SW480 (cell line): ENCODE data around the gene P2RY14.
"Not testable (repeated sequence)": the region's sequence is repeated elsewhere in the genome, so short reads cannot be mapped to it uniquely, and the experiment has no call there.

ENCODE experiments used
- DNase-seq: peaks from one replicate; pipeline ENCODE4 v3.0.0-alpha.2; 2016; ENCODE audit warnings: low spot score

Gene P2RY14

DNA sequence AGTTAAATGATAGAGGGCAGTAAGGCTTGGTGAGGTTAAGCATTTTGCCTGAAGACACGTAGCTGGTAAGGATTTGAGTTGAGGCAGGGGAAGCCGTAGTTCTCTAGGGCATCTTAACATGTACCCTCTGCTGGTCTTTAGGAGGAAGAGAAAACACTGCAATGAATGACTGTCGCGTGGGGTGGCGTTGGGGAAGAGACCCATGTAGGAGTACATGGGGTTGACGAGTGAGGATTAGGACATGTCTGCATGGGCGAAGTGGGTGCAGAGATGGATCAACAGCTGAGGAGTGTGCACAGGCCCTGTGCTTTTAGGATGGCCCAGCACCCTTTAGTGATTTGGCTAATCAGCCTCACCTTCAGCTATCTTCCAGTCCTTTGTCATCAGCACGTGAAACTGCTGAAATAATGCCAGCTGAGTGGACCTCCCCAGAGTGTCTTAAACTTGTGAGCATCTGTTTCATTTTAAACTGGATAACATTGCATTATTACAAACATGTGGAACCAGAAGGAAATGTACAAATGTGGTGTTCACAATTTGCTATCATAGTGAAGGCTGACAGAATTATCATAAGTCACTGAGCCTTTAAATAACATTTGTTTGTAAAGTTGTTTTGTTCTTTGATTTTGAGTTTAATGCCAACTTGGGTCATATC, 15.3 kb downstream of the P2RY14 start:
- no peak for DNase-seq

DNA sequence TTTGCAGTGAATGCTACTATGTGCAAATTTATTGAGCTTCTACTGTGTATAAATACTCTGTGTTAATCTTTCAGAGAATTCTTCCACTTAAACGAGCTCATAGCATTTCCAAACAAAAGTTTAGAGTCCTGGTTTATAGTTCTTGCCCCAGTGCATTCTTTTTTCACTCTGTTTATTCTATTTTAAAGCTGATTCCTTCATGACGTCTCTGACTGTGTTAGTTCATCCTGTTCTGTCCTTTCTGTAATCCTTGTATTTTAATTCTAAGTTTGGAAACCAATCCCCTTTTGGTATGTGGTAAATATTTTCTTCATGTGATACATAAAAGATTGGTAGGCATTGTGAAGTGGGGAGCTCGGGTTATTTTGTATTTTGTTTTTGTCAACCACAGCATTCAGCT, 18.7 kb downstream of the P2RY14 start:
- DNase-seq: no peak

DNA sequence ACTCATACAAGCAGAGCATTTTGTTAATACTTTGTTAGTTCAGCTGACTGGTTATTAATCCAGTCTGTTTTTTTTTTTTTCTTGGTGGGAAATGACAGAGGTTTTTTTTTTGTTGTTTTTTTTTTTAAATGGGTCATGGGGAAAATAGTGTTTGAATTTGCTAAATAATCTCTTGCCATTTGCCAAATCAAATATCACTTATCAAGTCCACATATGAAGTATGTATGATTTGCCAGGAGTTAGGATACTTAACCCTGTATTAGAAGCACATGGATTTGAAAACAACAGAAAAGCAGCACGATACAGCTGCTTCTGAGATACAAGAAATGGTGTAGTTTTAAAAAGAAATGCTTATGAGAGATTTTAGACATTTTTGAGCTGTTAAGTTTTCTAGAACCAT, 21.6 kb downstream of the P2RY14 start:
- DNase-seq: no peak

- no peak for DNase-seq
Measured at GRCh38 chr3:151248772-151249337, 29.5 kb downstream of the P2RY14 start.

- DNase-seq: not testable (repeated sequence)
Measured at GRCh38 chr3:151242006-151242405, 36.3 kb downstream of the P2RY14 start.

DNA sequence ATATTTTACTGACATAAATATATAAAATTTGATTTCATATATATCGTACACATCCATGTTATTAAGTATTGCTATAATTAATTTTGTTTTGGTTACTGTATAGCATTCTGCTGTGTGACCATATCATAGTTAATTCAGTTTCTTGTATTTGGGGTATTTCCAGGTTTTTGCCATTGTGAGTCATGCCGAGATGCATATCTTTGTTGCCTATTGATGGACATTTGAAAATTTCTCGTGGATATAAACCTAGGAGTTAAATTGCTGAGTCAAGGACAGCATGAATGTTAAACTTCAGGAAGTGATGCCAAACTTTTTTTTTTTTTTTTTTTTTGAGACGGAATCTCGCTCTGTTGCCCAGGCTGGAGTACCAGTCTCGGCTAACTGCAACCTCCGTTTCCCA, 41.6 kb downstream of the P2RY14 start:
- DNase-seq: no peak

DNA sequence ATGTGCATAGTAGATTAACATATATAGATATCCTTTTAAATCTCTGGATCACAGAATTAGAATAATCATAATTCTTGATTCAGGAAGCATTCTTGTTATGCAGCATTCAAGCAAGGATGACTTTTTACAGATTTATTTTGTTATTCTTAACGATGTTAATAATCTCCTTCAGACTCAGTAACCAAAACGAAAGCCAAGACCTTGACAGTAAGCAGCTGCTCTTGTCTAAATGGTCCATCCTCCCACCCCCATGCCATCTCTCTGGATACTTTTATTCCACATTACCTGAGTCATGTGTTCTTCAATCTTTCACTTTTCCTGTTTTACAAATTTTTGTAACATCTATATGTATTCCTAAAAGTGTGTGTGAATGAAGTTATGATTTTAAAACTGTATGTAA, 42.0 kb downstream of the P2RY14 start:
- DNase-seq: no peak

DNA sequence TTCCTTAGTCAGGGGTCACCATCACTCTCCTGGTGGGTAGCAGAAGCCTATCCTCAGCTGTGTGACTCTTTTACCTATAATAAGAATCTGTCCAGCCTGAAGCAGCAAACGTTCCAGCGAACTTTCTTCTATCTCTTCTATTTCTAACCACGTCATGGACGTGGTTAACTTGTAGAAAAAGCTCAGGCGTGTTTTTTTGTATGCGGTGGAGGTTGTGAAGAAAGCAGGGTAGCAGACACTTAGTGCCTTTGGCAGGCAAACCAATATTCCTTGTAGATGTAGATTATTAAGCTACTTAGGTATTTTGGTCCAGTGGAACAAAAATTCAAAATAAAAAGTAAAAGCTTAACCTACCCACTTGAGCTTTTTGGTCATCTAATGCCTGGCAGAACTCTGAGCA, 43.5 kb downstream of the P2RY14 start:
- DNase-seq: no peak

GRCh38 chr3:151232991-151233390, 45.4 kb downstream of the P2RY14 start:
- DNase-seq: no peak

GRCh38 chr3:151232403-151232802, 45.9 kb downstream of the P2RY14 start:
- not testable (repeated sequence) for DNase-seq

GRCh38 chr3:151230646-151231045, 47.7 kb downstream of the P2RY14 start:
- no peak for DNase-seq

GRCh38 chr3:151228666-151229040, 49.7 kb downstream of the P2RY14 start:
- no peak for DNase-seq

DNA sequence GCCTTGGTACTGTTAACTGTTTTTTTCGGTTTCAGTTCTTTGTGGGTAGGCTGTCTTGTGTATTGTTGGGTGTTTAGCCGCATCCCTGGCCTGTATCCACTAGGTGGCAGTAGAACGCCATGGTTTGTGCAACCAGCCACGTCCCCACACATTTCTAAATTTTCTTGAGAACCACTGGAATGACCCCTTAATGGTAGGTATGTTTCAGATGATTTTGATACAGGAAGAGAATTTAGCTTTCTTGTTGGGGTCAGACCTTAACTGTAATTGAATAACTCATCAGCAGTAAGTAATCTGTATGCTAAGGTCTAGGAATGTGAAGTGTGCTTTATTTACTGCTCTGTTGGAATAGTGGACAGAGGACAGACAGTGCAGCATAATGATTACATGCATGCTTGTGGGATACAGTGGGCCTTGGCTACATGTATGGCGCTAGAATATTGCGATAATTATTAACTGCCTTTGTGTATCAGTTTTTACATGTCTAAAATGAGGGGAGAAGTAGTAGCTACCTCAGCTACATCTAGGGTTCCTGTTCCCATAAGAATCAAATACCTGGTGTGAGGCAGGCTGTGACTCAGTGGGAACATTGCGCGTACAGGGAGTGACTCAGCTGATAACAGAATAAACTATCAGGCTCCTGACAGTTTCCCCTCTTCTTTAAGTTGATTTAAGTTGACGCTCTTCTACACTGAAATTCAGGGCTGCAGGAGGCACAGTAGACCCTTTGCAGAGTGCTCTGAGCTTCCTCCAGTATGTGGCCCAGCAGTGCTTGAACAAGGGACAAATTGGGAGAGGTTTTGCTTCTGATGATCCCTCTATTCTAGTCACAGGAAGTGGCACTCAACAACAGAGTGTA, 50.3 kb downstream of the P2RY14 start:
- peak; percentile 49 for DNase-seq

- DNase-seq: no peak
Measured at GRCh38 chr3:151227266-151227806, 51.0 kb downstream of the P2RY14 start.

- no peak for DNase-seq
Measured at GRCh38 chr3:151226825-151227224, 51.5 kb downstream of the P2RY14 start.

- no peak for DNase-seq
Measured at GRCh38 chr3:151226088-151226563, 52.2 kb downstream of the P2RY14 start.

DNA sequence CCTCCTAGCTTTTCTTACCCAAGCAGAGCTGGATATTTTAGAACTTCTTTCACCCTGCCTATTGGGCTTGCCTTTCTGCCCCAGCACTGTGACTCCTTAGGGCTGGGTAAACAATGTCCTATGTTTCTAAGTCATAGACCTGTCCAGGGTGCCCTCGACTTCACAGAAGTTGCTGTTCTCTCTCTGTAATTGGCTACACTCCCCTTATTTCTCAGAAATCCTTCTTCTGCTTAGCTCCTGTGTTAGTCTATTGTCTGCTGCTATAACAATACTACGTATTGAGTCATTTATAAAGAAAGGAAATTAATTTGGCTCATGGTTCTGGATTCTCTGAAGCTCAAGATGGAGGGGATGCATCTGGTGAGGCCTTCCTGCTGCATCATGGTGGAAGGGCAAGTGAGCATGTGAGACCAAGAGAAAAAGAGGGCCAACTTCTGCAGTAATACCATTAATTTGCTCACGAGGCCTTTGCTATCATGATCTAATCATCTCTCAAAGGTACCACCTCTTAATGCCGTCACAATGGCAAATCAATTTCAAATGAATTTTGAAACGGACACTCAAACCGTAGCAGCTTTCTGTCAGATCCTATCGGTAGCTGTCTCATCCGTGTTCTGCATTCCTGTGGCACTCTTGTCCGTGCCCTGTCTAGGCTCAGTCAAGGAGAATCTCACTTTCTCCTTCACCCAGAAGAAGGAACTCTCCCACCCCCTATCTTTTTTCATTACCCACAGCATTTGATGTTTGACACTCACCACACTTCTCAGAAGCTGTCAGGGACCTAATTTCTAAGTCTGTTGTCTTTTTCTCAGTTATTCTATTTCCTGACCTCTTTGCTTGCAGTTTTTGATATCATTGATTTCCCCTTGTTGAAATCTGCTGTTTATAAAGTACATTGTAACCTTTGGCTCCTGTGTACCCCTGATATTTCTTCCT, 53.0 kb downstream of the P2RY14 start:
- no peak for DNase-seq

DNA sequence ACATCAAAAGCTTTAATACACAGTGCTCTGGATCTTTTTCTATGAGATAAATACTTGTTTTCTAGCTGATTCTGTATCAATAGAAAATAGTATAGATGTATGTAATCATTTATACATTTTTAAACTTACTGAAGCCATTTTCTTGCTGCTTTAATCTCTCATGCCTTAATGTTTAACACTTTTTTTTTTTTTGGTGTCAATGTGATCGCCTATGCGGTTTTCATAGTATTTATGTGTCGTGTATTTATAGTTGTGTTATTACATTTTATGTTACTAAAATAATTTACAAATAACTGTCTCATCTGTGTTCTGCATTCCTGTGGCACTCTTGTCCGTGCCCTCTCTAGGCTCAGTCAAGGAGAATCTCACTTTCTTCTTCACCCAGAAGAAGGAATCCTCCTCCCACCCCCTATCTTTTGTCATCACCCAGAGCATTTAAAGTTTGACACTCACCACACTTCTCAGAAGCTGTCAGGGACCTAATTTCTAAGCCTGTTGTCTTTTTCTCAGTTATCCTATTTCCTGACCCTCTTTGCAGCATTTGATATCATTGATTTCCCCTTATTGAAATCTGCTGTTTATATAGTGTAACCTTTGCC, 54.0 kb downstream of the P2RY14 start:
- no peak for DNase-seq

DNA sequence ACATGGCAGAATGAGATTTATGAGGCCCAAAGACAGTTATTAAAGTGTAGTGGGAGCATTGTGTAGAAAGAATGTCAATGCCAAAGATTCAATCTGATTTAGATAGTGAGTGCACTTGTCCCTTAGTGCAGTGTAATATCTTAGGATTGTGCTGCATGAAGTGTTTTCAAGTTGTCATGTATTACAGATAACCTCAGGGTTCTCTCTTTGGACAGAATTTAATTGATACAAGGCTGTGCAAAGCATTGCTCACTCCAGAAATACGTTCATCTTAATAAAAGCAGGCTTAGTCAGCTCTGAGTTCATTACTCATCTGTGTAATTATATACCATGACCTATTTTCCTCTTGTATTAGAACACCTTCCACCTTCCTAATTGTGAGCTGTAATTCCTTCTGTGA, 59.3 kb downstream of the P2RY14 start:
- no peak for DNase-seq

DNA sequence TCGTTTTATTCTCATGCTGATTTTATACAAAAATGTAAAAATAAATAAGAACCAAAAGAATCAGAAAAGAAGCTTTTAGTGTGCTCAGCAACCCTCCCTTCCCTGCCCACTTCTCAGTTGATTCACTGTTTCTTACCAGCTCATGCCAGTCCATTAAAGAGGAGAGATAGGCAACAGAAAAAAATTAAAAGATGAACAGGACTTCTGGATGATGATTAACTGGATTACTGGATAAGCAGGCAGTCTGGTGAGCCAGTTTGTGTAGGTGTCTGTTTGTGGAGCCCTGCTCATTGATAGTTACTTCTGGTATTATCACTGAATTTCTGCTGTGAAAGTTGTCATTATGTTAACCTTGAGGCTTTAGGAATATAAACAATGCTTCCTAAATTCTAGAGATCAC, 60.2 kb downstream of the P2RY14 start:
- DNase-seq: no peak
